IPS-NIHi11 (cell line): ENCODE results near the gene ST6GALNAC2.
"Not testable (repeated sequence)": the region's sequence is repeated elsewhere in the genome, so short reads cannot be mapped to it uniquely, and the experiment has no call there.

ENCODE experiments used
- DNase-seq: peaks from one replicate; pipeline ENCODE4 v3.0.0; 2012; ENCODE audit warnings: mixed read lengths, low spot score

Gene ST6GALNAC2

DNA sequence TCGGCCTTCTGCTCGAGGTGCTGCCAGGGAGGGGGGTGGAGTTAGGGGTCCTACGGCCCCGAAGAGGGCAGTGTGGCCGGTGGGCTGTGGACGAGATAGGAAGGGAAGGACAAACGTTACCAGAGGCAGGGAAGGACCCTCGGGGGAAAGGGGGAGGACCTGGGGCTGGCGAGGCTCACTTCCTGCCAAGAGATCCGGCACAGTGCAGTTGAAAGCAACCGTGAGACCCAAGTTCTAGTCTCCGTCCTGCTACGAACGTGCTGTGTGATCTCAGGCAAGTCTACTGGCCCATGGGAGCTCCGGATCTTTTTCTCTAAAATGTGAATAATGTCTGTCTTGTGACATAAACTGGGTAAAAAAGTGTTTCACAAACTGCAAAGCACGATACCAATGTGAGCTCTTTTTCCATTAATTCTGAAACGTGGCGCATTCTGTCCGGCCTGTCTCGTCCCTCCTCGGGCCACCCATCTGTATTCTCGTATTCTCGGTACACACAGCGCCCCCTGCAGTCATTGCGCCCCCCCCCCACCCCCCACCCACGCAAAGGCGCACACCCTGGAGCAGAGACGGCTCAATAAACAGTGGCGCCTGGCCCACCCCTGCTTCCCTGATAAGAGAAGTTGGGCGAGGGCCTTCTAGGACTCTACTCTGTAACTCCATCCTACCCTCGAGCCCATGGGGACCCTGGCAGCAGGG, 57.0 kb downstream of the ST6GALNAC2 start:
- DNase-seq, result no peak

- DNase-seq, result no peak
Observed at GRCh38 chr17:76528156-76528527, 57.5 kb downstream of the ST6GALNAC2 start.

DNA sequence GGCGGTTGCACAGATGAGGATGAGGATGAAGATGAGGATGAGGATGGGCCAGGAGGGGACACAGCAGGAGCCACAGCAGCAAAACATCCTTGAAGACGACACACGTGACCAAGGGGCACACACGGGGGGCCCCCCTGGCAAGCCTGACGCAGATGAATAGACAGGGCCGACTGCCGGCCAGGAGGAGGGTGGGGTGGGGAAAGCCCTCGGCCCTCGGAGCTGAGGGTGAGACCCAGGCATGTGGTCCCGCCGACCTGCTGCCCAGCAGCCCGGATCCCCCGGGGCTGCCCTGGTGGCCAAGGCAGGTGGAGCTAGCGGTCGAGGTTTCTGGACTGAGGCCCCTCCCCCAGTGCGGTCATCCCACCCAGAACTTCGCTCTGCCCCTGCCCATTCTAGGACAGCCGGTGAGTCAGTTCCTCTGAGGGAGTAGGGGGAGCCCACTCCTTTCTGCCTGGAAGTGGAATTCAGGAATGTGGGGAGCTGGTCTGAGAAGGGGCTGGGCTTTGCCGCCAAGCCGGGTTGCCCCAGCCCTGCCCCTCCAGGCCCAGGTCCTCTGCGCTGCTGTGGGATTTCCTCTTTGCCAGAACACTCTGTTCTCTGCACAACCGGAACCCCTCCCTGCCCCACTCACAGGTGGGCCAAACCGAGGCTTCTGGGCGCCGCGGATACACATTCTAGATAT, 58.1 kb downstream of the ST6GALNAC2 start:
- peak; percentile 58 for DNase-seq

DNA sequence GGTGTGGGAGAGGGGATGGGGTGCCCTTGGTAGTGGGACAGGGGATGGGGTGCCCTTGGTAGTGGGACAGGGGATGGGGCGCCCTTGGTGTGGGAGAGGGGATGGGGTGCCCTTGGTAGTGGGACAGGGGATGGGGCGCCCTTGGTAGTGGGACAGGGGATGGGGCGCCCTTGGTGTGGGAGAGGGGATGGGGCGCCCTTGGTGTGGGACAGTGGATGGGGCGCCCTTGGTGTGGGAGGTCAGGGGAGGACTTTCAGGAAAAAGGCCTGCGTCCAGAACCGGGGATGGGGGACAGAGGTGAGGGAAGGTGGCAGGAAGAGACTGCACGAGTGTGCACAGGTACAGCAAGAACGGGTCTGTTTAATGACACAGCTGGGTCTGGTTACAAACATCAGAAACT, 58.6 kb downstream of the ST6GALNAC2 start:
- not testable (repeated sequence) for DNase-seq

DNA sequence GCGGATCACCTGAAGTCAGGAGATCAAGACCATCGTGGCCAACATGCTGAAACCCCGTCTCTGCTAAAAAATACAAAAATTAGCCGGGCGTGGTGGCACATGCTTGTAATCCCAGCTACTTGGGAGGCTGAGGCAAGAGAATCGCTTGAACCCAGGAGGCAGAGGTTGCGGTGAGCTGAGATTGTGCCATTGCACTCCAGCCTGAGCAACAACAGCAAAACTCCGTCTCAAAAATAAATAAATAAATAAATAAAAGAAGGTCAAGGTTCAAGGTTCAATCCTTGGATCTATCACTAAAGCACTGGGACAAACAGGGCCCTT, 60.2 kb downstream of the ST6GALNAC2 start:
- DNase-seq, result not testable (repeated sequence)

DNA sequence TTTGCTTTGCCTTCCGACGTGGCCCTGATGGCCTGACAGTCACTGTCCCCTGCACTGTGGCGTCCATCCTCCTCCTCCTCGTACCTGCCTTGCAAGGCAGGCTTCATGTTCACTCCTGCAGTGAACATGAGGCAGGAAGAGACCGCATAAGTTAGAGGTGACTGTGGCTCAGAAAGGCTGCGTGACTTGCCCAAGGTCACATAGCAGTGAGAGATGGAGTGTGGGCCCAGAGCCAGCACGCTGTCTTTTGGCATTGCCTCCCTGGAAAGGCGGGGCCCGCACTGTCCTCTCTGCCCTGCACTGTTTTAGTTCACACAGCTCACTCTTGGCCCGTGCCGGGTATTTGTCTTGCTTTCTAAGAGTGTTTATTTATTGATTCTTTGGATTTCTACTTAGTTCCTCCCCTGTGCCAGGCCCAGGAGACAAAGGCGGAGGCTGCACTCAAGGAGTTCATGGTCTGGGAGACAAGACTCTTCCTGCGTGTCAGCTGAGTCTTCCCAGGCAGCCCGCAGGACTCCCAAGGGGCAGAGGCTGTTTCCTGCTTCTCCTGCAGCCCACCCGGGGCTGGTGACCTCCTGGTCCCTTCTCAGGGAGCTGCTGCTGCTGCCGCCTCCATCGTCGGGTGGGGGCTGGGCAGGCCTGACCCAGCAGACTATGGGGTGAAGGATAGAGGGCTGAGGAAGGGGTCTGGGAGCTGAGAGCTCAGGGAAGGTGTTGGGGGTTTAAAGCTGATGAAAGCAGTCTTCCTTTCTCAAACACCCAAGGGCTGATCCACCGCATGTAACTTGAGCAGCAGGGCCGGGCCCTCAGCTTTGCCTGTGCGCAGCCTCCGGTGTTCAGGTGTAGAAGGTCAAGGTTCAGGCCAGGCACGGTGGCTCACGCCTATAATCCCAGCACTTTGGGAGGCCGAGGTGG, 60.8 kb downstream of the ST6GALNAC2 start:
- no peak for DNase-seq

DNA sequence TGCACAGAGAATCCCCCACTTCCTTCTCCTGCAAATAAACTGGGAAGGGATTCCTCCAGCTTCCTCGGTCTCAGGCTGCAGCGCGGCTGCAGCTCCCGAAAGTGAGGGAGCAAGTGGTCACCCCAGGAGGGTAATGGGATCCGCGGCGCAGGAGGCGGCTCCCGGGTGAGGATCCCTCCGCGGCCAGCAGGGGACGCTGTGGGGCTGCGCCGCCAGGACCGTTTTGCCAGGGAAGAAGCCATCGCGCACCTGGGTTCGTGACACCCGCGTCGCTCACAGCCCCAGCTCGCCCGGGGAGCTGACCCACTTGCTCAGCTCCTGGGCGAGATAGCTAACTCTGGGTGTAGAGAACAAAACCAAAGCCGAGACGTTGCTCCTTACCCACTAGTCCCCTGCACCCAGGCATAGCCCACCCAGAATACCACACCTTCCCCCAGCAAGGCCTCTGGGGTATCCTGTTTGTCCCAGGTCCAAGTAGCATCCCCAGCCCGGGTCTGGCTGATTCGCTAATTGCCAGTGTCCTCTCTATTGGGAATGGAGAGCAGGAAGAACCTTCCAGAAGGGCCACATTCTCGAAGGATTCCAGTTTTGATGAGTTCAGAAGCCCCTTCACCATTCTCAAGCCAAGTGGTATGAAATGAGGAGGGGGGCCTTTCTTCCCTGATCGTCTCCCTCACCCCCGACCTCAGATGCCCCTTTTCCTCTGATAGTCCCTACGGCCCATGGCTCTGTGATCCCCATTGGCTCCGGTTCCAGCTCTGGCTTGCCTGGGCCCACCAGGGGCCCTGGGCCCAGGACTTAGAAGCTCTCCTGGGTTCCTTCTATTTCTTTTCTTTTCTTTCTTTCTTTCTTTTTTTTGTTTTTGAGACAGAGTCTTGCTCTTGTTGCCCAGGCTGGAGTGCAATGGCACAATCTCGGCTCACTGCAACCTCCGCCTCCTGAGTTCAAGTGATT, 62.3 kb downstream of the ST6GALNAC2 start:
- peak; percentile 94 for DNase-seq

GRCh38 chr17:76521683-76522082, 64.0 kb downstream of the ST6GALNAC2 start:
- DNase-seq, result not testable (repeated sequence)

DNA sequence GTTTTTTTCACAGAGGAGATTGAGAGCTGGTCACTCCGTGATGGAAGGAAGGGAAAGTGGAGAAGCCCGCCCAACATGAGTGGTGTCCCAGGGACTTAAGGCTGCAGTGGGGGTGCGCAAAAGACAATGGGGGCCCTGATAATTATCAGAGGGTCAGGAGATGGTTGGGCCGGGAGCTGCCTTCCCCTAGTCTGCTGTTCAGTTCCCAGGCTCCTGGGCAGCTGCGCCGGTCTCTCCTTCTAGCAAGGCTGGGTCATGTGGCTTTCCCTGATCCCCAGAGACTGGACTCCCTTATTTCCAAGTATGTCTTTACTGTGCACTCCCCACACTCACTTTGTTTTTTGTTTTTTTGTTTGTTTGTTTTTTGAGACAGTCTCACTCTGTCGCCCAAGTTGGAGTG, 64.4 kb downstream of the ST6GALNAC2 start:
- DNase-seq, result no peak

DNA sequence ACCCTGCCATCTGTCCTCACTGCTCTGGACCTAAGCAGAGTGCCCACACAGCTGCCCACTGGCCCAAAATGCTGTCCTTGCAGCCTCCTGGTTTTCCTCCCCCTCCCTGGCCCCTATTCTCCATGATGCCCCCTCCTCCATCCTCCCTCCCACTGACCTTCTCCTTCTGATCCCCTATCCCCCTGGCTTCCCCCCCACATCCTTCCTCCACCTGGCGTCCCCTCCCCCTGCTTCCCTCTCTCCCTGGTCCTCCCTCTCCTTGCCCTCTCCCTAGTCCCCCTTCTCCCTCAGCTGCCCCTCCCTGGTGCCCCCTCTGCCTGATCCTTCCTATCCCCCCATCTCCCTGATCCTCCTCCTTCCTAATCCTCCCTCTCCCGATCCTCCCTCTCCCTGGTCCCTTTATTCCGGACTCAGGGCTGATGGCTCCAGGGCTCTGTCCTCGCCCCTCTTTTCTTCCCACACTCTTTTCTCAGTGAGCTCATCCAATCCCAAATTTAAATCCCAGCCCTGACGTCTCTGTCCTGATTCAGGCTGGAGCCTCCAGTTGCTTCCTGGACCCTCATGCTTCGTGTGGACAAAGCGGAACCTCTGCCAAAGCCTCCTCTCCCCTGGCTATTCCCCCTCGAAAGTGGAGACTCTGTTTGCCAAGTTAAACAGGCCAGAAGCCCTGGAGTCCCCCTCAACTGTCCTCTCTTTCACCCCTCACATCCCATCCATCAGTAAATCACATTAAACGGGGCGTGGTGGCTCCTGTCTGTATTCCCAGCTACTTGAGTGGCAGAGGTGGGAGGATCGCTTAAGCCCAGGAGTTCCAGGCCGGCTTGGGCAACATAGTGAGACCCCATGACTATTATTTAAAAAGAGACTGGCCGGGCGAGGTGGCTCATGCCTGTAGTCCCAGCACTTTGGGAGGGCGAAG, 66.4 kb downstream of the ST6GALNAC2 start:
- DNase-seq, result no peak

GRCh38 chr17:76517638-76518038, 68.0 kb downstream of the ST6GALNAC2 start:
- no peak for DNase-seq
